HEK293T (cell line): ENCODE results near the gene KXD1.

Experiments used
- CTCF ChIA-PET: fragments of 350-600 bp; formaldehyde crosslinking; extraction: SDS; loops from one replicate; lab custom pipeline; 2021; ENCODE audit warnings: antibody characterized with exemption, inconsistent platforms; lab: Yijun Ruan, JAX
- POLR2A ChIA-PET: fragments of 350-600 bp; formaldehyde crosslinking; extraction: SDS; loops from one replicate; lab custom pipeline; 2020; ENCODE audit warnings: antibody characterized with exemption, inconsistent platforms; lab: Yijun Ruan, JAX
- DNase-seq: peaks from one replicate; pipeline ENCODE4 v3.0.0; 2012; ENCODE audit warnings: mixed read lengths; ENCODE audit errors: extremely low spot score
- ARNT ChIP-seq: fragments of 450-650 bp; IDR thresholded peaks from 2 replicates; pipeline ENCODE4 v1.6.1; 2017; ENCODE audit warnings: mild to moderate bottlenecking
- BHLHE40 ChIP-seq: fragments of 450-650 bp; IDR thresholded peaks from 2 replicates; pipeline ENCODE4 v1.6.1; 2016; ENCODE audit warnings: mild to moderate bottlenecking, moderate library complexity, borderline replicate concordance
- CTBP1 ChIP-seq: fragments of 450-650 bp; IDR thresholded peaks from 2 replicates; pipeline ENCODE4 v1.6.1; 2016; ENCODE audit warnings: borderline replicate concordance
- ELF4 ChIP-seq: fragments of 450-650 bp; IDR thresholded peaks from 2 replicates; pipeline ENCODE4 v1.6.1; 2017; ENCODE audit warnings: antibody characterized with exemption
- FOXA1 ChIP-seq: fragments of 450-650 bp; IDR thresholded peaks from 2 replicates; pipeline ENCODE4 v1.6.1; 2016; ENCODE audit warnings: mild to moderate bottlenecking
- FOXK2 ChIP-seq: fragments of 450-650 bp; IDR thresholded peaks from 2 replicates; pipeline ENCODE4 v1.6.1; 2016; ENCODE audit warnings: mild to moderate bottlenecking
- FOXM1 ChIP-seq: fragments of 450-650 bp; IDR thresholded peaks from 2 replicates; pipeline ENCODE4 v1.6.1; 2017; ENCODE audit warnings: mild to moderate bottlenecking, borderline replicate concordance
- HDGF ChIP-seq: fragments of 450-650 bp; IDR thresholded peaks from 2 replicates; pipeline ENCODE4 v1.6.1; 2017; ENCODE audit warnings: antibody characterized with exemption, borderline replicate concordance
- L3MBTL2 ChIP-seq: fragments of 450-650 bp; conservative IDR thresholded peaks from 2 replicates; pipeline ENCODE4 v1.6.1; 2016; ENCODE audit warnings: mild to moderate bottlenecking
- LEF1 ChIP-seq: fragments of 450-650 bp; IDR thresholded peaks from 2 replicates; pipeline ENCODE4 v1.6.1; 2017; ENCODE audit warnings: mild to moderate bottlenecking, borderline replicate concordance
- NFRKB ChIP-seq: fragments of 450-650 bp; IDR thresholded peaks from 2 replicates; pipeline ENCODE4 v1.6.1; 2016; ENCODE audit warnings: mild to moderate bottlenecking, moderate library complexity
- PKNOX1 ChIP-seq: fragments of 450-650 bp; IDR thresholded peaks from 2 replicates; pipeline ENCODE4 v1.6.1; 2016
- SP1 ChIP-seq: fragments of 450-650 bp; IDR thresholded peaks from 2 replicates; pipeline ENCODE4 v1.6.1; 2017
- SUZ12 ChIP-seq: fragments of 450-650 bp; IDR thresholded peaks from 2 replicates; pipeline ENCODE4 v1.6.1; 2016; ENCODE audit warnings: mild to moderate bottlenecking
- TARDBP ChIP-seq: fragments of 450-650 bp; IDR thresholded peaks from 2 replicates; pipeline ENCODE4 v1.6.1; 2016
- ZNF384 ChIP-seq: fragments of 450-650 bp; IDR thresholded peaks from 2 replicates; pipeline ENCODE4 v1.6.1; 2016

KXD1 gene

GRCh38 chr19:18605546-18606280 is 48.0 kb downstream of the KXD1 start:
- no peak for DNase-seq
- CTCF ChIA-PET: no interaction called here
- no peak for TF ChIP-seq SUZ12
- no peak for TF ChIP-seq FOXK2
- no peak for TF ChIP-seq CTBP1
- TF ChIP-seq ELF4: no peak
- POLR2A ChIA-PET: no interaction called here

- TF ChIP-seq FOXA1 (no peak), HDGF (no peak), ARNT (no peak), L3MBTL2 (no peak), PKNOX1 (no peak), FOXK2 (no peak), LEF1 (no peak), ZNF384 (no peak), TARDBP (no peak), CTBP1 (no peak), SP1 (no peak), BHLHE40 (no peak), ELF4 (no peak), SUZ12 (no peak), NFRKB (no peak), FOXM1 (no peak)
- DNase-seq: peak; percentile 27
- POLR2A ChIA-PET: interaction anchor here (1.3 kb wide), 1 partner anchor 13 kb away, joined by 3 read pairs; no protein-coding TSS in a partner anchor
- CTCF ChIA-PET: no interaction called here
These were observed 48.9 kb downstream of the KXD1 start, which contains the start of gene CRLF1 for GRCh38 chr19:18606281-18607225. Gene CRLF1 (minus strand): TSS chr19:18606799. CDS start chr19:18606656, 143 bp downstream.

- ChIA-PET CTCF (interaction anchor here (0.6 kb wide), 1 partner anchor 239 kb away, joined by 3 read pairs; no protein-coding TSS in a partner anchor), POLR2A (interaction anchor here (1.3 kb wide), 1 partner anchor 14 kb away, joined by 3 read pairs; no protein-coding TSS in a partner anchor)
- DNase-seq: peak; percentile 37
- TF ChIP-seq CTBP1: no peak
- no peak for TF ChIP-seq L3MBTL2
- TF ChIP-seq ZNF384: no peak
- no peak for TF ChIP-seq HDGF
- TF ChIP-seq SUZ12: no peak
- no peak for TF ChIP-seq LEF1
- no peak for TF ChIP-seq FOXM1
- no peak for TF ChIP-seq TARDBP
- TF ChIP-seq NFRKB: no peak
- no peak for TF ChIP-seq ELF4
- no peak for TF ChIP-seq ARNT
- TF ChIP-seq SP1: no peak
- no peak for TF ChIP-seq BHLHE40
- TF ChIP-seq PKNOX1: no peak
- TF ChIP-seq FOXK2: no peak
- no peak for TF ChIP-seq FOXA1
These were observed 49.8 kb downstream of the KXD1 start for GRCh38 chr19:18607226-18608101.

- TF ChIP-seq PKNOX1 (no peak), FOXM1 (no peak), TARDBP (no peak), ZNF384 (no peak), ELF4 (no peak), BHLHE40 (no peak), L3MBTL2 (no peak), NFRKB (no peak), FOXA1 (no peak), SUZ12 (no peak), SP1 (no peak), LEF1 (no peak), FOXK2 (no peak), HDGF (no peak), ARNT (no peak), CTBP1 (no peak)
- ChIA-PET CTCF (interaction anchor here (0.6 kb wide), 1 partner anchor 240 kb away, joined by 3 read pairs; no protein-coding TSS in a partner anchor), POLR2A (interaction anchor here (1.2 kb wide), 1 partner anchor 51 kb away, joined by 3 read pairs; the partner anchor contains the start of gene KXD1)
- no peak for DNase-seq
These were observed 50.6 kb downstream of the KXD1 start for GRCh38 chr19:18608102-18608804.
